NB4 (cell line): Measurements from ENCODE around the gene H19.

ENCODE experiments used
- DNase-seq: peaks from one replicate; pipeline ENCODE4 v3.0.0; 2010; ENCODE audit warnings: low read depth
- H3K4me3 ChIP-seq: one replicate; pipeline ENCODE4 v1.5.1; 2011; ENCODE audit warnings: mild to moderate bottlenecking, low read depth, low read length, moderate library complexity
- CTCF ChIP-seq: IDR thresholded peaks from one replicate; pipeline ENCODE4 v1.5.1; 2012; ENCODE audit warnings: low read depth, low read length
- MAX ChIP-seq: IDR thresholded peaks from 2 replicates; pipeline ENCODE4 v1.6.1; 2011; ENCODE audit warnings: low read depth, low read length
- MYC ChIP-seq: IDR thresholded peaks from 2 replicates; pipeline ENCODE4 v1.6.1; 2011; ENCODE audit warnings: low read depth, low read length
- POLR2A ChIP-seq: IDR thresholded peaks from 2 replicates; pipeline ENCODE4 v1.6.1; 2011; ENCODE audit warnings: mild to moderate bottlenecking; ENCODE audit not compliant: insufficient read length; ENCODE audit errors: extremely low read depth

Gene H19

GRCh38 chr11:1997755-1998154, at the start of gene H19:
Gene H19, minus strand, starts transcription at chr11:1997842.
- no peak for DNase-seq
- no peak for TF ChIP-seq MYC
- no peak for TF ChIP-seq CTCF
- TF ChIP-seq MAX, result no peak
- no peak for TF ChIP-seq POLR2A
- no peak within 1 kb of the TSS for H3K4me3 ChIP-seq

GRCh38 chr11:2041963-2042362, 44.3 kb upstream of the H19 start:
- DNase-seq, result no peak
- H3K4me3 ChIP-seq, result no peak overlapping the region
- no peak for TF ChIP-seq CTCF
- TF ChIP-seq POLR2A, result no peak
- TF ChIP-seq MYC, result no peak
- TF ChIP-seq MAX, result no peak

GRCh38 chr11:2041153-2041552, 43.5 kb upstream of the H19 start:
- TF ChIP-seq CTCF, result no peak
- no peak for TF ChIP-seq MAX
- no peak for TF ChIP-seq POLR2A
- TF ChIP-seq MYC, result no peak
- no peak for DNase-seq
- no peak overlapping the region for H3K4me3 ChIP-seq

- DNase-seq, result no peak
- TF ChIP-seq CTCF (no peak), MYC (no peak), MAX (no peak), POLR2A (no peak)
- no peak overlapping the region for H3K4me3 ChIP-seq
Observed at GRCh38 chr11:2039198-2039759, 41.6 kb upstream of the H19 start.

- no peak for TF ChIP-seq MYC
- no peak for TF ChIP-seq MAX
- no peak for TF ChIP-seq POLR2A
- TF ChIP-seq CTCF, result no peak
- no peak for DNase-seq
- H3K4me3 ChIP-seq, result no peak overlapping the region
Observed at GRCh38 chr11:2036863-2037486, 39.3 kb upstream of the H19 start.
